ENCODE data around the gene ADRA2C.
A peak's percentile ranks its signal among the peaks of the same experiment; 100 is the strongest.

ADRA2C gene

DNA sequence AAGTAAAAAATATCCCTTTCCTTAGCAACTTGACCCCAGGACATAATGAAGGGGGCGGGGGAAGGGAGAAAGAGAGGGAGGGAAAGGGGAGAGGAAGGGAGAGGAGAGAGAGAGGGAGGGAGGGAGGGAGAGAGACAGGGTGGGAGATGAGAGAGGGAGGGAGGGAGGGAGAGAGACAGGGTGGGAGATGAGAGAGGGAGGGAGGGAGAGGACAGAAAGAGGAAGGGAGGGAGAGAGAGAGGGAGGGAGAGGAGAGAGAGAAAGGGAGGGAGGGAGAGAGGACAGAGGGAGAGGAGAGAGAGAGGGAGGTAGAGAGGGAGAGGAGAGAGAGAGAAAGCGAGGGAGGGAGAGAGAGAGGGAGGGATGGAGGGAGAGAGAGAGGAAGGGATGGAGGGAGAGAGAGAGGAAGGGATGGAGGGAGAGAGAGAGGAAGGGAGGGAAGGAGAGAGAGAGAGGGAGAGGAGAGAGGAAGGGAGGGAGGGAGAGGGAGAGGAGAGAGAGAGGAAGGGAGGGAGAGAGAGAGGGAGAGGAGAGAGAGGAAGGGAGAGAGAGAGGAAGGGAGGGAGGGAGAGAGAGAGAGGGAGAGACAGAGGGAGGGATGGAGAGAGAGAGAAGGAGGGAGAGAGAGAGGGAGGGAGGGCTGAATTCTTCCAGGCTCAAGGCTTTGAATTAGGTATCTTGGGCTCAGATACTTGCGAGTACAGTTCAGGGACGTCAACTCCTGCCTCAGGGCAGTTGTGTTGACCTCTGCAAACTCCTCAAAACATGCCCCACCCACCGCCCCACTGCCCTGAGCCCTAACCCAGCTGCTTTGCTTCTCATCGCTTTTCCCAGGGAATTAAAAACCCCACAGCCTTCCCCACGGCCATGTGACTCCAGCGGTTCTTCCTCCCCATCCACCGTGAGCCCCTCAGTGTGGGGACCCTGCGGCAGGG, 40.0 kb upstream of the ADRA2C start:
- TF ChIP-seq CTCF (conservative IDR thresholded peaks at IDR 0.05; ENCODE audit: control insufficient read depth, insufficient read depth, low read depth, low read length) = no peak
- no peak for DNase-seq (ENCODE audit: low read depth)
- H3K4me3 ChIP-seq (ENCODE audit: control insufficient read depth, low read depth, low read length) = no peak overlapping the region

DNA sequence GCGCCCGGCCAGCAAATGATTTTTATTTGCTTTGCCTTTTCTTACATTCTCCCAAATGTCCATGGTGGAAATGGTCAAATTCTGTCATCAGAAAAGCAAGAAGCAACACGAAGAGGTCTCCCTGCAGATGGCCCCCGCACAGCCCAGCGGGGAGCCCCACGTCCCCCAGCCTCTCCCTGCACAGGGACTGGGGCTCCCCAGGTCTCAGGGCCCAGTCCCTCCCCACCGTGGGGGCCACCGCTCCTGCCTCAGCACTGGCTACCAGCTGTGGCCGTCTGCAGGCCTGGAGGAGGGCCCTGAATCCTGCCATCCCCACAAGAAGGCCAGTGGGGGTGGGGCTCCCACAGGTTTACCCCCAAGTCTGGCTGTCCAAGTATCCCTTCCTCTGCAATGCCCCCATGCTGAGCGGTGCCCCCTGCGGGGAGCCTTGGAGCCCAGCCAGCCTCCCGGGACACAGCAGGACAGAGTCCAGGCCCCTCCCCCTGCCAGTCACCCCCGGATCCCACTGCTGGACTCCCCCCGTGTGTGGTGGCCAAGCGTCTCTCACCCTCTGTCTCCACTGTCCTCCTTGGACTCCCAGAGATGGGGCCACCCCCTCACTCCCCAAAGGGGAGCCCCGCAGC, 38.2 kb upstream of the ADRA2C start:
- H3K4me3 ChIP-seq (ENCODE audit: control insufficient read depth, low read depth, low read length) = no peak overlapping the region
- TF ChIP-seq CTCF (conservative IDR thresholded peaks at IDR 0.05; ENCODE audit: control insufficient read depth, insufficient read depth, low read depth, low read length) = no peak
- no peak for DNase-seq (ENCODE audit: low read depth)

DNA sequence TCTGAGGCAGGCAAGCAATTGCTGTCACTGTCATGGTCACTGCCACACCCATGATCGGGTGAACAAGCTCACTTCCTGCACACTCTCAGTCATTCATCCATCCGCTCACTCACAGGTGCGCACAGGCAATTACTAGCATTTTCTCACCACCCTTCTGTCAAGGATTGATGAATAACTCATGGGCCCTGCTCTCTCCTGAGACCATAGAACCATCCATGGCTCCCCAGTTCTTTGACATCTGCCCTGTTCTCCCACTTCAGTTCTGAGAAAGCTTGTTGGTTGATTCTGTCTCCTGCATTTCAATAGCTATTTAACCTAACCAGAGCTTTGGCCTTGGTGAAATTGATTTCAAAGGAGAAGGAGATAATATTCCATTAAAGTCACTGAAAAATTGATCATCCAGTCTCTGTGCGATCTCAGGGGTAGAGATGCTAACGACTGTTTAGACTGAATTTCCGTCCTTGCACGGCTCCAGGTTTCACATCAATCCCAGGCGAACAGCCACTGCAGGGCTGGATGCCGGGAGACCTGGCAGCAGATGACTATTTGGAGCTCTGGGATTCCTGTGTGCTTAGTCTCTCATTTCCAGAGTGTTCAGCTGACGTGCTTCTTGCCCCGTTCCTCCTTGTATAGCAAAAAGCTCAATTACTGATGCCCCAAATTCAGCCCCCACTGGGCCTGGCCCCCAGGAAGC, 36.9 kb upstream of the ADRA2C start:
- peak; percentile 14 for DNase-seq (ENCODE audit: low read depth)
- TF ChIP-seq CTCF (conservative IDR thresholded peaks at IDR 0.05; ENCODE audit: control insufficient read depth, insufficient read depth, low read depth, low read length) = no peak
- H3K4me3 ChIP-seq (ENCODE audit: control insufficient read depth, low read depth, low read length) = no peak overlapping the region

- H3K4me3 ChIP-seq (ENCODE audit: control insufficient read depth, low read depth, low read length) = no peak overlapping the region
- no peak for TF ChIP-seq CTCF (conservative IDR thresholded peaks at IDR 0.05; ENCODE audit: control insufficient read depth, insufficient read depth, low read depth, low read length)
- no peak for DNase-seq (ENCODE audit: low read depth)
Measured at GRCh38 chr4:3729882-3730226, 36.3 kb upstream of the ADRA2C start.

DNA sequence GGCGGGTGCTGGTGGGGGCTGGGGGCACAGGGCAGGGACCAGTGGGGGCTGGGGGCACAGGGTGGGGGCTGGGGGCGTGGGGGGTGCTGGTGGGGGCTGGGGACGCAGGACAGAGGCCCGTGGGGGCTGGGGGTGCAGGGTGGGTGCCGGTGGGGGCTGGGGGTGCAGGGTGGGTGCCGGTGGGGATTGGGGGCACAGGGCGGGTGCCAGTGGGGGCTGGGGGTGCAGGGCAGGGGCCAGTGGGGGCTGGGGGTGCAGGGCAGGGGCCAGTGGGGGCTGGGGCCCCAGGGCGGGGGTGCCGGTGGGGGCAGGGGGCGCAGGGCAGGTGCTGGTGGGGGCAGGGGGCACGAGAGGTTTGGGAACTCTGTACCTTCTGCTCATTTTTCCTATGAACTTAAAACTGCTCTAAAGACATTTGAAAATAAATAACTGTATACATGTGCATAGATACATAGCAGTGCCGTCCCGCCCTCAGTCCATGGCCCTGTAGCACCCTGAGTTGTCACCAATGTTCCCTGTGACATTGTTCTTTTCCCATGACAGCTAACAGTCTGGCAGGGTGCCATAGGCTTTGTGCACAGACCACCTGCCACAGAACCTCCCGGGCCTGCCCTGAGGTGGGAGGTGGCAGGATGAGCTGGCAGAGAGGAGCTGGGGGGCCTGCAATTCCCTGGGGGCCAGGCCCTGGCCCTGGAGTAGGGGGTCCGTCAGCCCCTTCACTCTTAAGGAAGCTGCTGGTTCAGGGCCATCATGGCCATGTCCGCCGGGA, 35.6 kb upstream of the ADRA2C start:
- no peak for DNase-seq (ENCODE audit: low read depth)
- no peak overlapping the region for H3K4me3 ChIP-seq (ENCODE audit: control insufficient read depth, low read depth, low read length)
- no peak for TF ChIP-seq CTCF (conservative IDR thresholded peaks at IDR 0.05; ENCODE audit: control insufficient read depth, insufficient read depth, low read depth, low read length)

All from fibroblast of mammary gland (primary cell).